PC-3 (cell line): ENCODE results near the gene ST3GAL3.

ENCODE experiments used
- EZH2 ChIP-seq: fragments of 300-600 bp; sonication (generic); IDR thresholded peaks from one replicate; pipeline ENCODE4 v1.6.1; 2017; ENCODE audit warnings: antibody characterized with exemption, mild to moderate bottlenecking, low read length; ENCODE audit not compliant: unreplicated experiment
- EZH2phosphoT487 ChIP-seq: fragments of 300-600 bp; sonication (generic); IDR thresholded peaks from 2 replicates; pipeline ENCODE4 v1.6.1; 2018; ENCODE audit warnings: mild to moderate bottlenecking, antibody characterized with exemption, low read length, borderline replicate concordance
- TF ChIP-seq, protein P1 (sequence below): fragments of 300-600 bp; sonication (generic); conservative IDR thresholded peaks from 2 replicates; pipeline ENCODE4 v1.5.1; 2017; ENCODE audit warnings: antibody characterized with exemption, low read depth, mild to moderate bottlenecking, low read length

GRCh38 chr1:43925846-43926245, 218.5 kb downstream of the ST3GAL3 start:
- TF ChIP-seq, protein P1, sequence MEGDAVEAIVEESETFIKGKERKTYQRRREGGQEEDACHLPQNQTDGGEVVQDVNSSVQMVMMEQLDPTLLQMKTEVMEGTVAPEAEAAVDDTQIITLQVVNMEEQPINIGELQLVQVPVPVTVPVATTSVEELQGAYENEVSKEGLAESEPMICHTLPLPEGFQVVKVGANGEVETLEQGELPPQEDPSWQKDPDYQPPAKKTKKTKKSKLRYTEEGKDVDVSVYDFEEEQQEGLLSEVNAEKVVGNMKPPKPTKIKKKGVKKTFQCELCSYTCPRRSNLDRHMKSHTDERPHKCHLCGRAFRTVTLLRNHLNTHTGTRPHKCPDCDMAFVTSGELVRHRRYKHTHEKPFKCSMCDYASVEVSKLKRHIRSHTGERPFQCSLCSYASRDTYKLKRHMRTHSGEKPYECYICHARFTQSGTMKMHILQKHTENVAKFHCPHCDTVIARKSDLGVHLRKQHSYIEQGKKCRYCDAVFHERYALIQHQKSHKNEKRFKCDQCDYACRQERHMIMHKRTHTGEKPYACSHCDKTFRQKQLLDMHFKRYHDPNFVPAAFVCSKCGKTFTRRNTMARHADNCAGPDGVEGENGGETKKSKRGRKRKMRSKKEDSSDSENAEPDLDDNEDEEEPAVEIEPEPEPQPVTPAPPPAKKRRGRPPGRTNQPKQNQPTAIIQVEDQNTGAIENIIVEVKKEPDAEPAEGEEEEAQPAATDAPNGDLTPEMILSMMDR = no peak
- TF ChIP-seq EZH2 = no peak
- TF ChIP-seq EZH2phosphoT487 = no peak
